H9 (cell line): ENCODE measurements around the gene DBN1. TPM values are rescaled to one million over a fixed set of nuclear protein-coding genes. Genes with fewer than 3 reads are reported as not detected.

Source experiments
- DNase-seq: peaks from one replicate; pipeline ENCODE4 v3.0.0-alpha.2; 2017
- H2AFZ ChIP-seq: one replicate; pipeline ENCODE4 v1.6.1; 2013; ENCODE audit warnings: mild to moderate bottlenecking, low read length, control low read depth, moderate library complexity
- H2AK5ac ChIP-seq: 2 replicates; pipeline ENCODE4 v1.6.1; 2013; ENCODE audit warnings: low read length, control low read depth, mixed read lengths; ENCODE audit not compliant: insufficient read length
- H2BK120ac ChIP-seq: one replicate; pipeline ENCODE4 v1.6.1; 2013; ENCODE audit warnings: low read depth, mild to moderate bottlenecking, low read length, control low read depth, inconsistent platforms; ENCODE audit not compliant: poor library complexity, severe bottlenecking
- H2BK12ac ChIP-seq: 2 replicates; pipeline ENCODE4 v1.6.1; 2013; ENCODE audit warnings: low read length, control low read depth, mixed read lengths, low read depth; ENCODE audit not compliant: insufficient read length
- H2BK15ac ChIP-seq: 2 replicates; pipeline ENCODE4 v1.6.1; 2013; ENCODE audit warnings: low read depth, low read length, control low read depth
- H2BK20ac ChIP-seq: one replicate; pipeline ENCODE4 v1.6.1; 2013; ENCODE audit warnings: low read depth, mild to moderate bottlenecking, low read length, control low read depth, inconsistent platforms; ENCODE audit not compliant: poor library complexity, severe bottlenecking
- H2BK5ac ChIP-seq: 2 replicates; pipeline ENCODE4 v1.6.1; 2013; ENCODE audit warnings: low read length, control low read depth, mixed read lengths; ENCODE audit not compliant: insufficient read length
- H3K14ac ChIP-seq: 2 replicates; pipeline ENCODE4 v1.6.1; 2013; ENCODE audit warnings: low read length, control low read depth; ENCODE audit not compliant: insufficient read depth
- H3K18ac ChIP-seq: 2 replicates; pipeline ENCODE4 v1.6.1; 2013; ENCODE audit warnings: low read depth, mild to moderate bottlenecking, mixed read lengths, low read length, control low read depth; ENCODE audit not compliant: insufficient read length
- H3K23ac ChIP-seq: 2 replicates; pipeline ENCODE4 v1.6.1; 2013; ENCODE audit warnings: low read length, control low read depth, mixed read lengths, low read depth; ENCODE audit not compliant: insufficient read length
- H3K23me2 ChIP-seq: 2 replicates; pipeline ENCODE4 v1.6.1; 2013; ENCODE audit warnings: low read depth, mild to moderate bottlenecking, mixed read lengths, low read length, control low read depth; ENCODE audit not compliant: insufficient read length, poor library complexity, severe bottlenecking
- H3K27ac ChIP-seq: 2 replicates; pipeline ENCODE4 v1.5.1; 2013; ENCODE audit warnings: low read length, control low read depth, mixed read lengths, low read depth; ENCODE audit not compliant: insufficient read length
- H3K27me3 ChIP-seq: 2 replicates; pipeline ENCODE4 v1.6.1; 2013; ENCODE audit warnings: low read length, control low read depth, inconsistent platforms; ENCODE audit not compliant: insufficient read depth
- H3K4ac ChIP-seq: 2 replicates; pipeline ENCODE4 v1.6.1; 2013; ENCODE audit warnings: low read depth, mild to moderate bottlenecking, control low read depth, inconsistent platforms, low read length, moderate library complexity
- H3K4me1 ChIP-seq: 2 replicates; pipeline ENCODE4 v1.6.1; 2013; ENCODE audit warnings: low read length, control low read depth, inconsistent platforms; ENCODE audit not compliant: insufficient read depth
- H3K4me2 ChIP-seq: 2 replicates; pipeline ENCODE4 v1.6.1; 2013; ENCODE audit warnings: low read length, control low read depth, mixed read lengths; ENCODE audit not compliant: insufficient read length, insufficient read depth
- H3K56ac ChIP-seq: 2 replicates; pipeline ENCODE4 v1.6.1; 2013; ENCODE audit warnings: low read depth, mild to moderate bottlenecking, mixed read lengths, low read length, control low read depth; ENCODE audit not compliant: insufficient read length
- H3K79me1 ChIP-seq: 2 replicates; pipeline ENCODE4 v1.6.1; 2013; ENCODE audit warnings: low read depth, mild to moderate bottlenecking, moderate library complexity, low read length, control low read depth, inconsistent platforms; ENCODE audit not compliant: insufficient read depth, poor library complexity, severe bottlenecking
- H3K79me2 ChIP-seq: 2 replicates; pipeline ENCODE4 v1.6.1; 2013; ENCODE audit warnings: low read length, control low read depth, inconsistent platforms; ENCODE audit not compliant: insufficient read depth
- H3K9ac ChIP-seq: 2 replicates; pipeline ENCODE4 v1.6.1; 2013; ENCODE audit warnings: low read length, control low read depth, mixed read lengths; ENCODE audit not compliant: insufficient read length; ENCODE audit errors: extremely low read depth
- H3K9me3 ChIP-seq: one replicate; pipeline ENCODE4 v1.6.1; 2013; ENCODE audit warnings: low read depth, low read length, inconsistent platforms; ENCODE audit not compliant: control insufficient read depth
- H3T11ph ChIP-seq: one replicate; pipeline ENCODE4 v1.6.1; 2013; ENCODE audit warnings: mild to moderate bottlenecking, low read length, control low read depth, inconsistent platforms
- H4K20me1 ChIP-seq: one replicate; pipeline ENCODE4 v1.6.1; 2013; ENCODE audit not compliant: control insufficient read depth, insufficient read length, insufficient read depth
- H4K5ac ChIP-seq: 2 replicates; pipeline ENCODE4 v1.6.1; 2013; ENCODE audit warnings: low read depth, mild to moderate bottlenecking, mixed read lengths, low read length, control low read depth; ENCODE audit not compliant: insufficient read length
- H4K8ac ChIP-seq: replicated peaks from 2 replicates; pipeline ENCODE4 v1.6.1; 2013; ENCODE audit warnings: low read length, control low read depth, mixed read lengths, low read depth; ENCODE audit not compliant: insufficient read length
- H4K91ac ChIP-seq: 2 replicates; pipeline ENCODE4 v1.6.1; 2013; ENCODE audit warnings: low read depth, mild to moderate bottlenecking, moderate library complexity, mixed read lengths, low read length, control low read depth; ENCODE audit not compliant: insufficient read length
- H3K27ac Mint-ChIP-seq, 3 experiments: 2 replicates in 2 of 3; 3 replicates in 1 of 3; pipeline ENCODE4 v1.8.0; 2020 to 2021; ENCODE audit warnings: mixed read lengths in 3 of 3, mild to moderate bottlenecking in 1 of 3, moderate library complexity in 1 of 3
- H3K27me3 Mint-ChIP-seq: 2 replicates; pipeline ENCODE4 v1.8.0; 2021; ENCODE audit warnings: low read depth, mild to moderate bottlenecking, moderate library complexity, mixed read lengths
- H3K36me3 Mint-ChIP-seq, 3 experiments: 2 replicates in 2 of 3; 3 replicates in 1 of 3; pipeline ENCODE4 v1.8.0; 2020 to 2021; ENCODE audit warnings: low read depth in 3 of 3, mixed read lengths in 3 of 3; ENCODE audit not compliant: insufficient read depth in 1 of 3
- H3K4me1 Mint-ChIP-seq, 2 experiments: 2 replicates each; pipeline ENCODE4 v1.8.0; 2020; ENCODE audit warnings: mixed read lengths in 2 of 2
- H3K4me3 Mint-ChIP-seq, 2 experiments: 2 replicates in 1 of 2; 3 replicates in 1 of 2; pipeline ENCODE4 v1.8.0; 2020 to 2021; ENCODE audit warnings: mild to moderate bottlenecking in 2 of 2, mixed read lengths in 2 of 2, moderate library complexity in 1 of 2
- H3K9me3 Mint-ChIP-seq, 2 experiments: 2 replicates in 1 of 2; 3 replicates in 1 of 2; pipeline ENCODE4 v1.8.0; 2020; ENCODE audit warnings: mild to moderate bottlenecking in 2 of 2, mixed read lengths in 2 of 2, moderate library complexity in 1 of 2
- WGBS: extraction: QIAGEN DNeasy Blood & Tissue Kit; methylation state at CpG from one replicate; pipeline ENCODE4 v1.1.7; 2013; ENCODE audit warnings: missing lambda C conversion rate, low lambda C conversion rate, mixed read lengths; ENCODE audit not compliant: insufficient read length; ENCODE audit errors: extremely low coverage; 5-methylcytosine and 5-hydroxymethylcytosine counted together
- total RNA-seq: library from RNA; stranded (reverse); gene quantifications from 2 replicates; pipeline ENCODE4 v1.2.1, GENCODE V29; 2021
- TF ChIP-seq, protein P1 (sequence below): fragments of 200-600 bp; sonication (generic); conservative IDR thresholded peaks from 3 replicates; pipeline ENCODE4 v1.8.0; 2021; ENCODE audit warnings: antibody characterized with exemption, mild to moderate bottlenecking

DBN1 gene
- total RNA-seq, 1 experiment from 2014 or later = 340 TPM

DNA sequence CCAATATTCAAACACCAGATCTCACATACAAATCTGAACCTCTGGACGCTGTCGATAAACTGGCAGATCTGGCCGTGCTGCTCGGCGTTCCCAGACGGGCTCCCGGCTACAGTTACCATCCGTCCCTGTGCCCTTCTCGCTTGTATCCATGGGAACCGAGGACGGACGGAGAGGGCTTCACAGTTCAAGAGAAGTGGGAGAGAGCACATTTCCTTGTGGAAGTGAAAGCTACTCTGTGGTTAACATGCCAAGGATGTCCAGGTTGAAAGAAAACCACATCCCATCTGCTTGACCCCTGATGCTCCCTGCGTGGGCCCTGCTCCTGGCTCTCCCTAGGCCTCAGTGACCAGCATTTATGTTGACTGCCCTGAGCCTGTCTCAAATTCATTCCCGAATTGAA lies 6.3 kb upstream of the DBN1 start:
- Histone ChIP-seq H3K27me3 (no peaks in the 10 kb centered on the region), H3K56ac (no peak overlapping the region), H2BK15ac (no peak overlapping the region), H3K79me2 (no peaks in the 10 kb centered on the region), H3K9me3 (no peaks in the 10 kb centered on the region), H3K23ac (no peak overlapping the region), H3K27ac (no peak overlapping the region), H2BK120ac (no peak overlapping the region), H3K9ac (no peak overlapping the region), H2AK5ac (no peak overlapping the region), H3K14ac (no peak overlapping the region), H4K91ac (no peak overlapping the region), H4K20me1 (no peaks in the 10 kb centered on the region), H3K4me1 (peaks cover 4% of the 10 kb centered on the region; the same call in 1 of the 2 replicates), H3K18ac (no peak overlapping the region), H2BK20ac (no peak overlapping the region), H3K23me2 (no peaks in the 10 kb centered on the region), H4K5ac (no peak overlapping the region), H2BK5ac (no peak overlapping the region), H2AFZ (no peak overlapping the region), H3T11ph (no peak overlapping the region), H3K4me2 (no peak overlapping the region), H4K8ac (no peak overlapping the region), H3K79me1 (no peaks in the 10 kb centered on the region), H2BK12ac (no peak overlapping the region), H3K4ac (no peak overlapping the region)
- Mint-ChIP-seq H3K27me3 (no peaks in the 10 kb centered on the region; the same call in none of the 2 replicates), H3K4me3 (peak overlapping the region in 1 of 2 experiments; percentile 36; a peak in 1 of 5 replicates), H3K36me3 (peaks cover 17 to 47% (median 42%) of the 10 kb centered on the region in 3 experiments), H3K9me3 (no peaks in the 10 kb centered on the region), H3K4me1 (peaks cover 17 to 25% of the 10 kb centered on the region in 2 experiments), H3K27ac (peak overlapping the region in 1 of 3 experiments; percentile 95; a peak in 3 of 7 replicates)
- no CpG with 5 or more reads among the region's 14 CpGs for WGBS
- TF ChIP-seq, protein P1, sequence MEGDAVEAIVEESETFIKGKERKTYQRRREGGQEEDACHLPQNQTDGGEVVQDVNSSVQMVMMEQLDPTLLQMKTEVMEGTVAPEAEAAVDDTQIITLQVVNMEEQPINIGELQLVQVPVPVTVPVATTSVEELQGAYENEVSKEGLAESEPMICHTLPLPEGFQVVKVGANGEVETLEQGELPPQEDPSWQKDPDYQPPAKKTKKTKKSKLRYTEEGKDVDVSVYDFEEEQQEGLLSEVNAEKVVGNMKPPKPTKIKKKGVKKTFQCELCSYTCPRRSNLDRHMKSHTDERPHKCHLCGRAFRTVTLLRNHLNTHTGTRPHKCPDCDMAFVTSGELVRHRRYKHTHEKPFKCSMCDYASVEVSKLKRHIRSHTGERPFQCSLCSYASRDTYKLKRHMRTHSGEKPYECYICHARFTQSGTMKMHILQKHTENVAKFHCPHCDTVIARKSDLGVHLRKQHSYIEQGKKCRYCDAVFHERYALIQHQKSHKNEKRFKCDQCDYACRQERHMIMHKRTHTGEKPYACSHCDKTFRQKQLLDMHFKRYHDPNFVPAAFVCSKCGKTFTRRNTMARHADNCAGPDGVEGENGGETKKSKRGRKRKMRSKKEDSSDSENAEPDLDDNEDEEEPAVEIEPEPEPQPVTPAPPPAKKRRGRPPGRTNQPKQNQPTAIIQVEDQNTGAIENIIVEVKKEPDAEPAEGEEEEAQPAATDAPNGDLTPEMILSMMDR = no peak
- no peak for DNase-seq
